ENCODE results near the gene TACC2.

Gene TACC2

GRCh38 chr10:122186816-122187810, 198.2 kb downstream of the TACC2 start:
- no peak overlapping the region for H3K4me3 ChIP-seq (ENCODE audit: low read length)
- no peak overlapping the region for H3K27ac ChIP-seq (ENCODE audit: low read length)
- no peaks in the 10 kb centered on the region for H3K9me3 ChIP-seq (ENCODE audit: insufficient read depth, low read depth, low read length)
- no peaks in the 10 kb centered on the region for H3K27me3 ChIP-seq (ENCODE audit: insufficient read depth, low read length)
- H3K36me3 ChIP-seq (ENCODE audit: insufficient read depth, low read depth, low read length) = no peaks in the 10 kb centered on the region
- no peak overlapping the region for H3K9ac ChIP-seq (ENCODE audit: low read depth, low read length)
- peaks cover 28% of the 10 kb centered on the region; the same call in 1 of the 2 replicates for H3K4me1 ChIP-seq (ENCODE audit: insufficient read depth, low read length)

DNA sequence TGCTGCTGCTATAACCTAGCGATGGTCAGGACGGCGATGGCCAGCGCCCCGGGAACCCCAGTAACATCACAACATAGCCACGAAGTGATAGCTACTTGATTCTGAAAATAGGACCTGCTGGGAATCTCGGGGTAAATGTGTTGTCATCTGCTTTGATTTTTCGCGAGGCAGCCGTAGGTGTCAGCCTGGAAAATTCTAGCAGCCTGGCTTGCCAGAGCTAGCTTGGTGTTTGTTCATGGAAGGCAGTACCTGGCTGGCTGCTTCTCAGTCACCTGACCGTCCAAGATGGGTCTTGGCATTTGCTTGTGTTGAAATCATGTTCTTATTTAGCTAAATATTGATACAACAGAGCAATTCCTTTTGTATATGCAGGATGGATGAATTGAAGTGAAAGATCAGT, 199.7 kb downstream of the TACC2 start:
- H3K4me3 ChIP-seq (ENCODE audit: low read length) = no peak overlapping the region
- H3K9ac ChIP-seq (ENCODE audit: low read depth, low read length) = no peak overlapping the region
- H3K9me3 ChIP-seq (ENCODE audit: insufficient read depth, low read depth, low read length) = no peaks in the 10 kb centered on the region
- peaks cover 20% of the 10 kb centered on the region; the same call in 1 of the 2 replicates for H3K4me1 ChIP-seq (ENCODE audit: insufficient read depth, low read length)
- no peaks in the 10 kb centered on the region for H3K36me3 ChIP-seq (ENCODE audit: insufficient read depth, low read depth, low read length)
- no peaks in the 10 kb centered on the region for H3K27me3 ChIP-seq (ENCODE audit: insufficient read depth, low read length)
- H3K27ac ChIP-seq (ENCODE audit: low read length) = no peak overlapping the region

DNA sequence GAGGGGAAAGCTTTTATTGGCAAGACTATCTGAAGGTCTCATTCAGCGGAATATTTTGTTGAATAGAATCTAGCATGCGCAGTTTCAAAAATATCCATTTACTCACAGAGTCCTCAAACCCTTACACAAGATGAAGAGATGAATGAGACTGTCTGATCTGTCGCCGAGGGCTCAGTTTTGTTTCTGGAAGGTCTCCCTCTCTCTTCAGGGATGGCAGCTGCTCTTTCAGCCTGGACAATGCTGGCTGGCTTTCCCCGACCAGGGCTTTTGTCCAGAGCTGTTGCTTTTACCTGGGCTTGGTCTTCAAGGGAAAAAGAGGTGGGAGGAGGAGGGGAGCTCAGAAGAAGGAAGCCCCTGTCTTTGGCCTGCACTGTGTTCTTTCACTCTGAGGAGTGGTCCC, 200.2 kb downstream of the TACC2 start:
- H3K27me3 ChIP-seq (ENCODE audit: insufficient read depth, low read length) = no peaks in the 10 kb centered on the region
- no peaks in the 10 kb centered on the region for H3K36me3 ChIP-seq (ENCODE audit: insufficient read depth, low read depth, low read length)
- no peak overlapping the region for H3K4me3 ChIP-seq (ENCODE audit: low read length)
- no peak overlapping the region for H3K9ac ChIP-seq (ENCODE audit: low read depth, low read length)
- no peaks in the 10 kb centered on the region for H3K9me3 ChIP-seq (ENCODE audit: insufficient read depth, low read depth, low read length)
- H3K4me1 ChIP-seq (ENCODE audit: insufficient read depth, low read length) = peaks cover 19% of the 10 kb centered on the region; the same call in 1 of the 2 replicates
- no peak overlapping the region for H3K27ac ChIP-seq (ENCODE audit: low read length)

GRCh38 chr10:122190176-122190943, 201.4 kb downstream of the TACC2 start:
- Histone ChIP-seq H3K27ac (ENCODE audit: low read length) (no peak overlapping the region), H3K4me3 (ENCODE audit: low read length) (no peak overlapping the region), H3K36me3 (ENCODE audit: insufficient read depth, low read depth, low read length) (peaks cover 4% of the 10 kb centered on the region), H3K4me1 (ENCODE audit: insufficient read depth, low read length) (peaks cover 15% of the 10 kb centered on the region; the same call in 1 of the 2 replicates), H3K9ac (ENCODE audit: low read depth, low read length) (no peak overlapping the region), H3K9me3 (ENCODE audit: insufficient read depth, low read depth, low read length) (no peaks in the 10 kb centered on the region), H3K27me3 (ENCODE audit: insufficient read depth, low read length) (no peaks in the 10 kb centered on the region)

GRCh38 chr10:122191936-122192541, 203.1 kb downstream of the TACC2 start:
- Histone ChIP-seq H3K9ac (ENCODE audit: low read depth, low read length) (no peak overlapping the region), H3K27me3 (ENCODE audit: insufficient read depth, low read length) (no peaks in the 10 kb centered on the region), H3K36me3 (ENCODE audit: insufficient read depth, low read depth, low read length) (peaks cover 16% of the 10 kb centered on the region), H3K4me1 (ENCODE audit: insufficient read depth, low read length) (peaks cover 15% of the 10 kb centered on the region; the same call in 1 of the 2 replicates), H3K4me3 (ENCODE audit: low read length) (no peak overlapping the region), H3K27ac (ENCODE audit: low read length) (no peak overlapping the region), H3K9me3 (ENCODE audit: insufficient read depth, low read depth, low read length) (no peaks in the 10 kb centered on the region)

- H3K27me3 ChIP-seq (ENCODE audit: insufficient read depth, low read length) = no peaks in the 10 kb centered on the region
- H3K4me3 ChIP-seq (ENCODE audit: low read length) = no peak overlapping the region
- H3K9ac ChIP-seq (ENCODE audit: low read depth, low read length) = no peak overlapping the region
- peaks cover 13% of the 10 kb centered on the region; the same call in 1 of the 2 replicates for H3K4me1 ChIP-seq (ENCODE audit: insufficient read depth, low read length)
- H3K9me3 ChIP-seq (ENCODE audit: insufficient read depth, low read depth, low read length) = no peaks in the 10 kb centered on the region
- H3K36me3 ChIP-seq (ENCODE audit: insufficient read depth, low read depth, low read length) = peaks cover 35% of the 10 kb centered on the region
- H3K27ac ChIP-seq (ENCODE audit: low read length) = no peak overlapping the region
Observed at GRCh38 chr10:122194251-122194650, 205.3 kb downstream of the TACC2 start.

DNA sequence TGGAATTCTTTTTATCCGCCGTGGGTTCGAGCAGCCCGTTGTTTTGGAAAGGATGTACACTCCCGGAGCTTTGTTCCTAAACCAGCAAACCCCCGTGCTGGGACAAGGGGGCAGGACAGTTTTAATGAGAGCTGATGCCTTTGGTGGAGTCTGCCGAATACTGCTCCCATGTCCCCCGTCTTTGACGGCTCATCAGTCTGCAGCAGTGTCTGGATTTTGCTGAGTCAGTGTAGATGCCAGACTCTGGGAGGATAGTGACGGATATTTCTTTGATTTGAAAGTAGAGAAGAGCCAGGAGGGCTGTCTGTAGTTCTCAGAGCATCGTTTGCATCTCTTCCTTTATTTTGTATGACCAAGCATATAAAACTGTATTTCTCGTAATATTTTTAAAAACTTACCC, 207.3 kb downstream of the TACC2 start:
- no peak overlapping the region for H3K27ac ChIP-seq (ENCODE audit: low read length)
- peaks cover 50% of the 10 kb centered on the region for H3K36me3 ChIP-seq (ENCODE audit: insufficient read depth, low read depth, low read length)
- H3K27me3 ChIP-seq (ENCODE audit: insufficient read depth, low read length) = no peaks in the 10 kb centered on the region
- H3K9ac ChIP-seq (ENCODE audit: low read depth, low read length) = no peak overlapping the region
- H3K4me3 ChIP-seq (ENCODE audit: low read length) = no peak overlapping the region
- no peaks in the 10 kb centered on the region for H3K9me3 ChIP-seq (ENCODE audit: insufficient read depth, low read depth, low read length)
- H3K4me1 ChIP-seq (ENCODE audit: insufficient read depth, low read length) = peaks cover 13% of the 10 kb centered on the region; the same call in 1 of the 2 replicates

GRCh38 chr10:122197611-122198222, 208.8 kb downstream of the TACC2 start:
- Histone ChIP-seq H3K27ac (ENCODE audit: low read length) (no peak overlapping the region), H3K4me3 (ENCODE audit: low read length) (no peak overlapping the region), H3K9ac (ENCODE audit: low read depth, low read length) (no peak overlapping the region), H3K4me1 (ENCODE audit: insufficient read depth, low read length) (peaks cover 4% of the 10 kb centered on the region; the same call in 1 of the 2 replicates), H3K9me3 (ENCODE audit: insufficient read depth, low read depth, low read length) (no peaks in the 10 kb centered on the region), H3K36me3 (ENCODE audit: insufficient read depth, low read depth, low read length) (peaks cover 56% of the 10 kb centered on the region), H3K27me3 (ENCODE audit: insufficient read depth, low read length) (no peaks in the 10 kb centered on the region)

- H3K27ac ChIP-seq (ENCODE audit: low read length) = no peak overlapping the region
- H3K9me3 ChIP-seq (ENCODE audit: insufficient read depth, low read depth, low read length) = no peaks in the 10 kb centered on the region
- no peak overlapping the region for H3K4me3 ChIP-seq (ENCODE audit: low read length)
- no peak overlapping the region for H3K9ac ChIP-seq (ENCODE audit: low read depth, low read length)
- no peaks in the 10 kb centered on the region for H3K27me3 ChIP-seq (ENCODE audit: insufficient read depth, low read length)
- H3K4me1 ChIP-seq (ENCODE audit: insufficient read depth, low read length) = no peaks in the 10 kb centered on the region
- peaks cover 56% of the 10 kb centered on the region for H3K36me3 ChIP-seq (ENCODE audit: insufficient read depth, low read depth, low read length)
Observed at GRCh38 chr10:122198631-122199030, 209.7 kb downstream of the TACC2 start.

DNA sequence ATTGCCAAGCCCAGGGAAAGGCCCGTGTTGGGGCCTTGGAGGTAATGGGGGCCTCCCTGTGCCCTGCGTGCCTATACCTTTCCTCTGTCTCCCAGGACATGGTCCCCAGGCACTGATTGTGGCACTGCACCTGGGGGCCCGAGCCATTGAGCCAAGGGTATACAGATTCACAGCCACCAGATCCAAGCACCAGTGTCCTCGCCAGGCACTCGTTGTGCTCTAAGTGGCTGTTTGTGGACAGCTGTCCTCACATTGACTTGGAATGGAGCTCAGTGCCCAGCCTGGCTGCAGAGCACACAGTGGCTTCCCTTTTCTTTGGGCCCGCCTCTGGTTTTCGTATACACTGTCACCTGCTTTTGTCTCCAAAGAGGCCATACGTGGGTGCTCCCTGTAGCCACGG, 210.1 kb downstream of the TACC2 start:
- no peaks in the 10 kb centered on the region for H3K9me3 ChIP-seq (ENCODE audit: insufficient read depth, low read depth, low read length)
- H3K36me3 ChIP-seq (ENCODE audit: insufficient read depth, low read depth, low read length) = peaks cover 56% of the 10 kb centered on the region
- H3K4me1 ChIP-seq (ENCODE audit: insufficient read depth, low read length) = no peaks in the 10 kb centered on the region

GRCh38 chr10:122199689-122200088, 210.7 kb downstream of the TACC2 start:
- H3K9me3 ChIP-seq (ENCODE audit: insufficient read depth, low read depth, low read length) = no peaks in the 10 kb centered on the region
- H3K4me1 ChIP-seq (ENCODE audit: insufficient read depth, low read length) = no peaks in the 10 kb centered on the region
- H3K27ac ChIP-seq (ENCODE audit: low read length) = no peak overlapping the region
- peaks cover 56% of the 10 kb centered on the region for H3K36me3 ChIP-seq (ENCODE audit: insufficient read depth, low read depth, low read length)
- no peaks in the 10 kb centered on the region for H3K27me3 ChIP-seq (ENCODE audit: insufficient read depth, low read length)
- H3K9ac ChIP-seq (ENCODE audit: low read depth, low read length) = no peak overlapping the region
- H3K4me3 ChIP-seq (ENCODE audit: low read length) = no peak overlapping the region

More for the DNA sequence above, 210.1 kb downstream of the TACC2 start:
- Histone ChIP-seq H3K27me3 (ENCODE audit: insufficient read depth, low read length) (no peaks in the 10 kb centered on the region), H3K4me3 (ENCODE audit: low read length) (no peak overlapping the region), H3K27ac (ENCODE audit: low read length) (no peak overlapping the region), H3K9ac (ENCODE audit: low read depth, low read length) (no peak overlapping the region)
